ENCODE measurements around the gene MBP.

DNA sequence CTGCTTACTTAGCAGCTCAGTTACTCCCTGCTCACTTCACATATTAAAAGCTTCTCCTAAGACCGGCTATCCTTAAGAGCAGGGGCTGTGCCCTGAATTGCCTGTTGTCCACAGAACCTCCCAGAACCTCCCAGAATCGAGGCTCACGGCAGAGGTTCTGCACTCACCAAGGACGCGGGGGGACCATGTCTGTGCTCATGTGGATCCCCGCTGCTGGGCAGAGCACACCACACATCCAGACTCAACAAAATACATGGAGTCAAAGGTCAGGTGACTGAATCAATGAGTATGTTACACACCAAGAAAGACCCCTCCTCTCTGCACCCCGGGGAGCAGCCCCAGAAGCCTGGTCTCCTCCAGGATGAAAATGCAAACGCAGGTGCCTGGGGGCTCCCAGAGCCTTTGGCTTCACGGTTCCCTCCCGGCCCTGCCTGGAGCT lies 149.0 kb downstream of the MBP start:
- TF ChIP-seq, protein P1, sequence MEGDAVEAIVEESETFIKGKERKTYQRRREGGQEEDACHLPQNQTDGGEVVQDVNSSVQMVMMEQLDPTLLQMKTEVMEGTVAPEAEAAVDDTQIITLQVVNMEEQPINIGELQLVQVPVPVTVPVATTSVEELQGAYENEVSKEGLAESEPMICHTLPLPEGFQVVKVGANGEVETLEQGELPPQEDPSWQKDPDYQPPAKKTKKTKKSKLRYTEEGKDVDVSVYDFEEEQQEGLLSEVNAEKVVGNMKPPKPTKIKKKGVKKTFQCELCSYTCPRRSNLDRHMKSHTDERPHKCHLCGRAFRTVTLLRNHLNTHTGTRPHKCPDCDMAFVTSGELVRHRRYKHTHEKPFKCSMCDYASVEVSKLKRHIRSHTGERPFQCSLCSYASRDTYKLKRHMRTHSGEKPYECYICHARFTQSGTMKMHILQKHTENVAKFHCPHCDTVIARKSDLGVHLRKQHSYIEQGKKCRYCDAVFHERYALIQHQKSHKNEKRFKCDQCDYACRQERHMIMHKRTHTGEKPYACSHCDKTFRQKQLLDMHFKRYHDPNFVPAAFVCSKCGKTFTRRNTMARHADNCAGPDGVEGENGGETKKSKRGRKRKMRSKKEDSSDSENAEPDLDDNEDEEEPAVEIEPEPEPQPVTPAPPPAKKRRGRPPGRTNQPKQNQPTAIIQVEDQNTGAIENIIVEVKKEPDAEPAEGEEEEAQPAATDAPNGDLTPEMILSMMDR (conservative IDR thresholded peaks at IDR 0.05; ENCODE audit: low read depth, low read length): no peak
- no peak for TF ChIP-seq EZH2 (IDR thresholded peaks at IDR 0.05; ENCODE audit: borderline replicate concordance, low read depth, low read length, poor library complexity, severe bottlenecking)
